GM19372 (cell line): ENCODE data around the gene ZNF575.
"Not testable (repeated sequence)": the region's sequence is repeated elsewhere in the genome, so short reads cannot be mapped to it uniquely, and the experiment has no call there.

ENCODE experiments used
- ATAC-seq: cut with Tn5 transposase; IDR thresholded peaks from one replicate; pipeline ENCODE4 v1.9.1; 2021; ENCODE audit warnings: mild to moderate bottlenecking, low read depth, moderate library complexity; ENCODE audit not compliant: unreplicated experiment

ZNF575 gene

GRCh38 chr19:43540381-43540780 lies 7.4 kb downstream of the ZNF575 start:
- no peak for ATAC-seq

- ATAC-seq, result no peak
Measured at GRCh38 chr19:43541920-43542650, 9.1 kb downstream of the ZNF575 start.

GRCh38 chr19:43544077-43544476 lies 11.1 kb downstream of the ZNF575 start:
- no peak for ATAC-seq

- ATAC-seq, result no peak
Measured at GRCh38 chr19:43545276-43545675, 12.3 kb downstream of the ZNF575 start.

GRCh38 chr19:43545981-43546380 lies 13.0 kb downstream of the ZNF575 start:
- no peak for ATAC-seq

GRCh38 chr19:43546581-43546980 lies 13.6 kb downstream of the ZNF575 start:
- ATAC-seq, result no peak

- ATAC-seq, result not testable (repeated sequence)
Measured at GRCh38 chr19:43547926-43548325, 14.9 kb downstream of the ZNF575 start.

- no peak for ATAC-seq
Measured at GRCh38 chr19:43548706-43549105, 15.7 kb downstream of the ZNF575 start.

GRCh38 chr19:43551399-43552197 lies 18.6 kb downstream of the ZNF575 start:
- no peak for ATAC-seq

- no peak for ATAC-seq
Measured at GRCh38 chr19:43552198-43552450, 19.1 kb downstream of the ZNF575 start.

GRCh38 chr19:43552616-43553015 lies 19.6 kb downstream of the ZNF575 start:
- no peak for ATAC-seq

GRCh38 chr19:43553656-43554055 lies 20.7 kb downstream of the ZNF575 start:
- ATAC-seq, result no peak

- ATAC-seq, result no peak
Measured at GRCh38 chr19:43554317-43554895, 21.4 kb downstream of the ZNF575 start.

- ATAC-seq, result no peak
Measured at GRCh38 chr19:43555185-43555770, 22.3 kb downstream of the ZNF575 start.

GRCh38 chr19:43560687-43561086 lies 27.7 kb downstream of the ZNF575 start:
- no peak for ATAC-seq

GRCh38 chr19:43561139-43561970 lies 28.4 kb downstream of the ZNF575 start:
- no peak for ATAC-seq

GRCh38 chr19:43562226-43562697 lies 29.3 kb downstream of the ZNF575 start:
- no peak for ATAC-seq

- no peak for ATAC-seq
Measured at GRCh38 chr19:43562698-43563241, 29.8 kb downstream of the ZNF575 start.

- no peak for ATAC-seq
Measured at GRCh38 chr19:43563816-43564457, 30.9 kb downstream of the ZNF575 start.

GRCh38 chr19:43564800-43565199 lies 31.8 kb downstream of the ZNF575 start:
- no peak for ATAC-seq
